ENCODE data around the gene SMC1B.

Gene SMC1B

DNA sequence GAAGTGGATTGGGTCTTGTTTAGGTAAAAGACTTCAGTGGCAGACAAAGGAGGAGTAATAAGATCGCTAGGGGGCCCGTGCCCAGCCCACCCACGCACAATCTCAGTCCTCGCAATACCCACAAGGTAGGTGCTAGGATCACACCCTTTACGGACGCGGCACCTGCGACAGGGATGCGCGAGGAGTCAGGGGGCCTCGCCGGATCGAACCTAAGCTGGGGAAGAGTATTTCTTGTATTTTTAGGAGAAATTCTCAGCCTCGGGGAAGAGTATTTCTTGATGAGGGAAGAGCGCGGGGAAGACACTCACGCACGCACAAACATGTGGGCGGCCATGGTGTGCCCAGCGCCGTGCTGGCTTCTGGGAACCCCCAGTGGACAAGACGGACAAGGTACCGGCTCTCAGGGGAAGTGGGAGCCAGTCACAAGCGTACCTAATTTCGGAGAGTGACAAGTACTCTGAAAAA is 104.4 kb downstream of the SMC1B start:
- H3K27ac ChIP-seq: peak overlapping the region; percentile 87
- TF ChIP-seq, protein P1, sequence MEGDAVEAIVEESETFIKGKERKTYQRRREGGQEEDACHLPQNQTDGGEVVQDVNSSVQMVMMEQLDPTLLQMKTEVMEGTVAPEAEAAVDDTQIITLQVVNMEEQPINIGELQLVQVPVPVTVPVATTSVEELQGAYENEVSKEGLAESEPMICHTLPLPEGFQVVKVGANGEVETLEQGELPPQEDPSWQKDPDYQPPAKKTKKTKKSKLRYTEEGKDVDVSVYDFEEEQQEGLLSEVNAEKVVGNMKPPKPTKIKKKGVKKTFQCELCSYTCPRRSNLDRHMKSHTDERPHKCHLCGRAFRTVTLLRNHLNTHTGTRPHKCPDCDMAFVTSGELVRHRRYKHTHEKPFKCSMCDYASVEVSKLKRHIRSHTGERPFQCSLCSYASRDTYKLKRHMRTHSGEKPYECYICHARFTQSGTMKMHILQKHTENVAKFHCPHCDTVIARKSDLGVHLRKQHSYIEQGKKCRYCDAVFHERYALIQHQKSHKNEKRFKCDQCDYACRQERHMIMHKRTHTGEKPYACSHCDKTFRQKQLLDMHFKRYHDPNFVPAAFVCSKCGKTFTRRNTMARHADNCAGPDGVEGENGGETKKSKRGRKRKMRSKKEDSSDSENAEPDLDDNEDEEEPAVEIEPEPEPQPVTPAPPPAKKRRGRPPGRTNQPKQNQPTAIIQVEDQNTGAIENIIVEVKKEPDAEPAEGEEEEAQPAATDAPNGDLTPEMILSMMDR (IDR thresholded peaks at IDR 0.05): no peak
- TF ChIP-seq ZFX (IDR thresholded peaks at IDR 0.05; ENCODE audit: borderline replicate concordance): no peak

DNA sequence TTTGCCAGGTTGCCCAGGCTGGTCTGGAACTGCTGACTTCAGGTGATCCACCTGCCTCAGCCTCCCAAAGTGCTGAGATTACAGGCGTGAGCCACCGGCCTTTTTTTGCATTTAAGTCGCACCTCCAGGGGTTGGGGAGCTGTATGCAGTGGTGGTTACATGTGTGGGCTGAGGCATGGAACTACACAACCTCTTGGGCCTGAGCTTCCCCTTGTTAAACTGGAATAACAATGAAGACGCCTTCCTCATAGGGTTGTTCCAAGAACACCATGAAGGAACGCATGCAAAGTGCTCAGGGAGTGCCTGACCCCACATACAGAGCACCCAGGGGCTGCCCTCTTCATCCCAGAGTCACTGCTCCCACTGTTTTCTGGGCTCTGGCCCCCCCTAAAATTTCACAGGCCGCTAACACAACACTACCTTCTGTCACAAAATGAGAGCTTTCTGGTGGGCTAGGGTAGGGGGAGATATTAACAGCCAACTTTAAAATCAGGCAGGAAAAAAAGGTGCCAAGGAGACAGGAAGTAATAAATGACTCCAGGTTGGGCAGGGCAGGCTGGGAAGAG is 104.9 kb downstream of the SMC1B start:
- H3K27ac ChIP-seq: peak overlapping the region; percentile 87
- TF ChIP-seq ZFX (IDR thresholded peaks at IDR 0.05; ENCODE audit: borderline replicate concordance): no peak
- TF ChIP-seq, protein P1 (IDR thresholded peaks at IDR 0.05): no peak

DNA sequence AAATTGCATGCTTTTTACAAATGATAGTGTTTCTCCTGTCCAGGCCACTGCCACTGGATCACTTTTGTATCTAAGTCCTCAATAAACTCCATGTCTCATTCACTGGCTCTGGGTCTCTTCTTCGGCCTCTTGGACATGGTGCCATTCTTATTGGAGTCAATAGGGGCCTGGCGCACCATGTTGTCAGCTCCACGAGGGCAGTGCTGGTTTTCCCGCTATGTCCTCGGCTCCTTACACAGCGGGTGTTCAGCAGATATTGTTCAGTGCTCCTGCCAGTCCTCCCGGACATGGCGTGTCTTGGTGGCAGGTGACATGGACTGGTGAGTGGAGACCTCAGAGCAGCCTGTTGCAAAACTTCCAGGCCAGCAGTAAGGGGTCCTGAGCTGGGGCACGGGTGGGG is 107.3 kb downstream of the SMC1B start:
- no peak for TF ChIP-seq ZFX (IDR thresholded peaks at IDR 0.05; ENCODE audit: borderline replicate concordance)
- TF ChIP-seq, protein P1 (IDR thresholded peaks at IDR 0.05): no peak
- no peak overlapping the region for H3K27ac ChIP-seq

DNA sequence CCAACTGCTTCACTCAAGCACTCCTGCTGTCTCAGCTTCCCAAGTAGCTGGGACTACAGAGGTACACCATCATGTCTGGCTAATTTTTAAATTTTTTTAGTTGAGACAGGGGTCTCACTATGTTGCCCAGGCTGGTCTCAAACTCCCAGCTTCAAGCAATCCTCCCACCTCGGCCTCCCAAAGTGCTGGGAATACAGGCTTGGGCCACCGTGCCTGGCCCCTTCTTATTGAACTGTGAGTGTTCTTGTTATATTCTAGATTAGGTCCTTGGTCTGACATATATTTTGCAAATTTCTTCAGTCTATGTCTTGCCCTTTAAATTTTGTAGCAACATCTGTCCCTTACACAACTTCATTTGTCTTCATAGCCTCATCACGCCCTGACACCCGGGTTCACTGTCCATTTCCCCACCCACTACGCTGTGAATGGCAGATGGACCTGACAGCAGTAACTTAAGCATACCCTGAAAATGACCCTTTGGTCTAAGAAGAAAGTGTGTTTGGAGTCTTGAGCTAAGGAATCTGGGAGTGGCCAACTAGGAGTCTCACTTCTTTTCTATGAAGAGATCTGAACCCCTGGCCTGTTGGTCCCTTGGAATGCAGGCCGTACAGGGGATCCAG is 107.8 kb downstream of the SMC1B start:
- TF ChIP-seq, protein P1 (IDR thresholded peaks at IDR 0.05): no peak
- no peak for TF ChIP-seq ZFX (IDR thresholded peaks at IDR 0.05; ENCODE audit: borderline replicate concordance)
- no peak overlapping the region for H3K27ac ChIP-seq

DNA sequence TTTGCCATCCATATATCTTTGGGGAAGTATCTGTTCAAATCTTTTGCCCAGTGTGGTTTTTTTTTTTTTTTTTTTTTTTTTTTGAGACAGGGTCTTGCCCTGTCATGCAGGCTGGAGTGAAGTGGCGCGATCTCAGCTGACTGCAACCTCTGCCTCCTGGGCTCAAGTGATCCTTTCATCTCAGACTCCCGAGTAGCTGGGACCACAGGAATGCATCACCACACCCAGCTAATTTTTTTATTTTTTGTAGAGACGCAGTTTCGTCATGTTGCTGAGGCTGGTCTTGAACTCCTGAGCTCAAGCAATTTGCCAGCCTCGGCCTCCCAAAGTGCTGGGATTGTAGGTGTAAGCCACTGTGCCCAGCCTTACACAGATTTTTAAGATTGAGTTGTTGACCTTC is 108.4 kb downstream of the SMC1B start:
- TF ChIP-seq, protein P1 (IDR thresholded peaks at IDR 0.05): no peak
- TF ChIP-seq ZFX (IDR thresholded peaks at IDR 0.05; ENCODE audit: borderline replicate concordance): no peak
- H3K27ac ChIP-seq: no peak overlapping the region

DNA sequence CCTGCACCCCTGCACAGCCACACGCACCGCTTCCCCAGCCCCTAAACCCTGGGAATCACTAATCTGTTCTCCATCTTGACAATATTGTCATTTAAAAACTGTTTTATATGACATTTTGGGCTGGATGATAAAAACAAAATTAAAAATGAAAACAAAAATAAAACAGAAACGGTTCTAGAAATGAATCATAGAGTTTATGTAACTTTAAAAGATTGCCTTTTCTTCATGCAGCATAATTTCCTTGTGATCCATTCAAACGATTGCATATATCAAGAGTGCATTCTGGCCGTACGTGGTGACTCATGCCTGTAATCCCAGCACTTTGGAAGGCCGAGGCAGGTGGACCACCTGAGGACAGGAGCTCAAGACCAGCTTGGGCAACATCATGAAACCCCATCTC is 110.2 kb downstream of the SMC1B start:
- TF ChIP-seq ZFX (IDR thresholded peaks at IDR 0.05; ENCODE audit: borderline replicate concordance): no peak
- TF ChIP-seq, protein P1 (IDR thresholded peaks at IDR 0.05): no peak

DNA sequence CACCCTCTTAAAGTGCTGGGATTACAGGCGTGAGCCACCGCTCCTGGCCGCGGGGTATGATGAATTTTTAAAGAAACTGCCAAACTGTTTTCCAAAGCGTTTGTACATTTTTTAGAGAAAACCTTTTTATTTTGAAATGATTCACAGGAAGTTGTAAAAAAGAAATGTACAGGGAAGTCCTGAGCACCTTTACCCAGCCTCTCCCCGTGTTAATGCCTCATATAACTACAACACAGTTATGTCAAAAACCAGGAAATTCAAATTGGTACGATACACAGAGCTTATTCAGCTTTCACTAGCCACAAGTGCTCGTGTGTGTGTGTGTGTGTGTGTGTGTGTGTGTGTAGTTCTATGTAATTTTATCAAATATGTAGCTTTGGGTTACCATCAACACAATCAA is 110.6 kb downstream of the SMC1B start:
- no peak overlapping the region for H3K27ac ChIP-seq
- TF ChIP-seq, protein P1 (IDR thresholded peaks at IDR 0.05): no peak
- no peak for TF ChIP-seq ZFX (IDR thresholded peaks at IDR 0.05; ENCODE audit: borderline replicate concordance)

More for the DNA sequence above, 110.2 kb downstream of the SMC1B start:
- no peak overlapping the region for H3K27ac ChIP-seq

Measured in 22Rv1 (cell line).